ENCODE measurements around the gene ORAI1. TPM values are rescaled to one million over a fixed set of nuclear protein-coding genes. Genes with fewer than 3 reads are reported as not detected.
"Not testable (repeated sequence)": the region's sequence is repeated elsewhere in the genome, so short reads cannot be mapped to it uniquely, and the experiment has no call there.

The ORAI1 gene
- total and polyA plus RNA-seq, 2 experiments from 2014 or later = 4.9 to 14.2 TPM

- peaks cover 15% of the 10 kb centered on the region for H3F3A ChIP-seq (ENCODE audit: insufficient read depth)
- TF ChIP-seq EZH2 (IDR thresholded peaks at IDR 0.05; ENCODE audit: insufficient read depth, poor library complexity, severe bottlenecking) = no peak
- no peak for TF ChIP-seq EZH2phosphoT487 (IDR thresholded peaks at IDR 0.05; ENCODE audit: insufficient read depth, low read depth)
- H4K20me1 ChIP-seq (ENCODE audit: insufficient read depth) = no peaks in the 10 kb centered on the region
- no peak for DNase-seq
- no peak overlapping the region for H3K4me2 ChIP-seq (ENCODE audit: unreplicated experiment)
- WGBS, 2 experiments (ENCODE audit: low coverage in 1 of 2, low lambda C conversion rate in 2 of 2, missing lambda C conversion rate in 2 of 2) = 92 to 95% methylated on average over 5 of the region's 5 CpGs
- no peaks in the 10 kb centered on the region for H3K9me2 ChIP-seq (ENCODE audit: insufficient read depth)
- no peak overlapping the region for H3K9ac ChIP-seq
- no peaks in the 10 kb centered on the region for H3K36me3 ChIP-seq (ENCODE audit: low read depth)
- peaks cover 19% of the 10 kb centered on the region; the same call in 1 of the 2 replicates for H3K4me1 ChIP-seq (ENCODE audit: insufficient read depth)
- no peaks in the 10 kb centered on the region for H3K27me3 ChIP-seq (replicated peaks; ENCODE audit: insufficient read depth)
- H3K27ac ChIP-seq = no peak overlapping the region
- no peak overlapping the region for H2AFZ ChIP-seq
- H3K4me3 ChIP-seq = no peak overlapping the region
- H3K79me2 ChIP-seq (ENCODE audit: insufficient read depth) = peaks cover 50% of the 10 kb centered on the region
- H3K9me3 ChIP-seq (ENCODE audit: low read depth) = no peaks in the 10 kb centered on the region
- in situ Hi-C loops (cut with MboI) = no loop called here
These were observed 2.2 kb downstream of the ORAI1 start for GRCh38 chr12:121628536-121628935.

GRCh38 chr12:121630791-121631355 is 4.5 kb downstream of the ORAI1 start:
- no peak overlapping the region for H3K4me3 ChIP-seq
- H3K4me2 ChIP-seq (ENCODE audit: unreplicated experiment) = no peak overlapping the region
- WGBS, 2 experiments (ENCODE audit: low coverage in 1 of 2, low lambda C conversion rate in 2 of 2, missing lambda C conversion rate in 2 of 2) = 95 to 96% methylated on average over 7 of the region's 7 CpGs
- TF ChIP-seq EZH2 (IDR thresholded peaks at IDR 0.05; ENCODE audit: insufficient read depth, poor library complexity, severe bottlenecking) (no peak), EZH2phosphoT487 (IDR thresholded peaks at IDR 0.05; ENCODE audit: insufficient read depth, low read depth) (no peak)
- no peaks in the 10 kb centered on the region for H3K9me2 ChIP-seq (ENCODE audit: insufficient read depth)
- no peaks in the 10 kb centered on the region for H3K9me3 ChIP-seq (ENCODE audit: low read depth)
- peaks cover 19% of the 10 kb centered on the region; the same call in 1 of the 2 replicates for H3K4me1 ChIP-seq (ENCODE audit: insufficient read depth)
- no peak for DNase-seq
- H3K79me2 ChIP-seq (ENCODE audit: insufficient read depth) = peaks cover 50% of the 10 kb centered on the region
- in situ Hi-C loops (cut with MboI) = no loop called here
- H3K27me3 ChIP-seq (replicated peaks; ENCODE audit: insufficient read depth) = no peaks in the 10 kb centered on the region
- peaks cover 7% of the 10 kb centered on the region; the same call in 1 of the 2 replicates for H3F3A ChIP-seq (ENCODE audit: insufficient read depth)
- no peak overlapping the region for H3K27ac ChIP-seq
- H3K36me3 ChIP-seq (ENCODE audit: low read depth) = no peaks in the 10 kb centered on the region
- no peak overlapping the region for H3K9ac ChIP-seq
- no peaks in the 10 kb centered on the region for H4K20me1 ChIP-seq (ENCODE audit: insufficient read depth)
- H2AFZ ChIP-seq = no peak overlapping the region

GRCh38 chr12:121632069-121632970 is 6.0 kb downstream of the ORAI1 start:
- no peak for DNase-seq
- Histone ChIP-seq H3K4me1 (ENCODE audit: insufficient read depth) (peaks cover 19% of the 10 kb centered on the region; the same call in 1 of the 2 replicates), H3K79me2 (ENCODE audit: insufficient read depth) (peaks cover 50% of the 10 kb centered on the region), H3K9me2 (ENCODE audit: insufficient read depth) (no peaks in the 10 kb centered on the region), H4K20me1 (ENCODE audit: insufficient read depth) (no peaks in the 10 kb centered on the region), H3K9me3 (ENCODE audit: low read depth) (no peaks in the 10 kb centered on the region), H3F3A (ENCODE audit: insufficient read depth) (peaks cover 5% of the 10 kb centered on the region; the same call in 1 of the 2 replicates), H3K36me3 (ENCODE audit: low read depth) (no peaks in the 10 kb centered on the region), H3K4me3 (no peak overlapping the region), H3K9ac (no peak overlapping the region), H2AFZ (no peak overlapping the region), H3K27ac (no peak overlapping the region), H3K4me2 (ENCODE audit: unreplicated experiment) (no peak overlapping the region), H3K27me3 (replicated peaks; ENCODE audit: insufficient read depth) (no peaks in the 10 kb centered on the region)
- in situ Hi-C loops (cut with MboI) = no loop called here
- no peak for TF ChIP-seq EZH2phosphoT487 (IDR thresholded peaks at IDR 0.05; ENCODE audit: insufficient read depth, low read depth)
- no peak for TF ChIP-seq EZH2 (IDR thresholded peaks at IDR 0.05; ENCODE audit: insufficient read depth, poor library complexity, severe bottlenecking)
- 89 to 92% methylated on average over 11 of the region's 11 CpGs for WGBS, 2 experiments (ENCODE audit: low coverage in 1 of 2, low lambda C conversion rate in 2 of 2, missing lambda C conversion rate in 2 of 2)

DNA sequence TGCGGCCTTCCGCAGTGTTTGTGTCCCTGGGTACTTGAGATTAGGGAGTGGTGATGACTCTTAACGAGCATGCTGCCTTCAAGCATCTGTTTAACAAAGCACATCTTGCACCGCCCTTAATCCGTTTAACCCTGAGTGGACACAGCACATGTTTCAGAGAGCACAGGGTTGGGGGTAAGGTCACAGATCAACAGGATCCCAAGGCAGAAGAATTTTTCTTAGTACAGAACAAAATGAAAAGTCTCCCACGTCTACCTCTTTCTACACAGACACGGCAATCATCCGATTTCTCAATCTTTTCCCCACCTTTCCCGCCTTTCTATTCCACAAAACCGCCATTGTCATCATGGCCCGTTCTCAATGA is 7.5 kb downstream of the ORAI1 start:
- H3K9me2 ChIP-seq (ENCODE audit: insufficient read depth); H3K9ac ChIP-seq; H4K20me1 ChIP-seq (ENCODE audit: insufficient read depth); H3K36me3 ChIP-seq (ENCODE audit: low read depth); H2AFZ ChIP-seq; H3K9me3 ChIP-seq (ENCODE audit: low read depth); DNase-seq; H3F3A ChIP-seq (ENCODE audit: insufficient read depth); in situ Hi-C loops (cut with MboI); H3K27ac ChIP-seq; H3K4me2 ChIP-seq (ENCODE audit: unreplicated experiment); H3K4me3 ChIP-seq; H3K27me3 ChIP-seq (replicated peaks; ENCODE audit: insufficient read depth): not testable (repeated sequence)
- WGBS, 2 experiments (ENCODE audit: low coverage in 1 of 2, low lambda C conversion rate in 2 of 2, missing lambda C conversion rate in 2 of 2) = 90 to 99% methylated on average over 2 to 6 of the region's 11 CpGs
- Histone ChIP-seq H3K4me1 (ENCODE audit: insufficient read depth) (peaks cover 10% of the 10 kb centered on the region; the same call in 1 of the 2 replicates), H3K79me2 (ENCODE audit: insufficient read depth) (peaks cover 44% of the 10 kb centered on the region)
